ENCODE results near the gene INPP5E.

INPP5E gene

GRCh38 chr9:136402067-136402466, 37.6 kb downstream of the INPP5E start:
- DNase-seq = no peak

- no peak for DNase-seq
Observed at GRCh38 chr9:136401173-136401922, 38.3 kb downstream of the INPP5E start.

GRCh38 chr9:136400038-136400834, 39.4 kb downstream of the INPP5E start, which contains the start of gene SNAPC4:
SNAPC4 (minus strand) TSS chr9:136400170; CDS start chr9:136398428, 1,742 bp downstream.
- DNase-seq = peak; percentile 92

- DNase-seq = no peak
Observed at GRCh38 chr9:136399176-136400037, 40.2 kb downstream of the INPP5E start.

GRCh38 chr9:136398286-136398685, 41.4 kb downstream of the INPP5E start:
- no peak for DNase-seq

- DNase-seq = no peak
Observed at GRCh38 chr9:136397643-136398042, 42.0 kb downstream of the INPP5E start.

GRCh38 chr9:136396219-136396515, 43.5 kb downstream of the INPP5E start:
- no peak for DNase-seq

GRCh38 chr9:136395345-136396218, 44.1 kb downstream of the INPP5E start:
- DNase-seq = no peak

- DNase-seq = no peak
Observed at GRCh38 chr9:136395020-136395340, 44.7 kb downstream of the INPP5E start.

- no peak for DNase-seq
Observed at GRCh38 chr9:136394312-136395019, 45.2 kb downstream of the INPP5E start.

- DNase-seq = no peak
Observed at GRCh38 chr9:136393531-136393930, 46.1 kb downstream of the INPP5E start.

GRCh38 chr9:136392538-136393449, 46.9 kb downstream of the INPP5E start:
- no peak for DNase-seq

GRCh38 chr9:136391737-136392537, 47.7 kb downstream of the INPP5E start:
- DNase-seq = no peak

GRCh38 chr9:136389396-136389795, 50.2 kb downstream of the INPP5E start:
- DNase-seq = no peak

GRCh38 chr9:136387217-136387616, 52.4 kb downstream of the INPP5E start:
- peak; percentile 17 for DNase-seq

GRCh38 chr9:136386018-136386417, 53.6 kb downstream of the INPP5E start:
- DNase-seq = no peak

- DNase-seq = no peak
Observed at GRCh38 chr9:136385015-136385414, 54.6 kb downstream of the INPP5E start.

GRCh38 chr9:136383436-136383835, 56.2 kb downstream of the INPP5E start:
- DNase-seq = no peak

- DNase-seq = no peak
Observed at GRCh38 chr9:136381966-136382513, 57.6 kb downstream of the INPP5E start.
